Ascending aorta (tissue), 2 donors: ENCODE data around the gene C1orf52. TPM values are rescaled to one million over a fixed set of nuclear protein-coding genes. Genes with fewer than 3 reads are reported as not detected.

Experiments used
- DNase-seq, 2 donors: peaks; one replicate each; pipeline ENCODE4 v3.0.0-alpha.2; 2019; ENCODE audit warnings: low spot score in 2 of 2
- H3K27ac ChIP-seq, 2 donors: fragments of 200-600 bp; sonication (generic); one replicate each; pipeline ENCODE4 v1.5.1; 2016 to 2017; ENCODE audit warnings: mild to moderate bottlenecking in 1 of 2
- H3K27me3 ChIP-seq: fragments of 200-600 bp; sonication (generic); one replicate; pipeline ENCODE4 v1.5.1; 2017
- H3K36me3 ChIP-seq, 2 donors: fragments of 200-600 bp; sonication (generic); one replicate each; pipeline ENCODE4 v1.5.1; 2016
- H3K4me1 ChIP-seq, 2 donors: fragments of 200-600 bp; sonication (generic); one replicate each; pipeline ENCODE4 v1.5.1; 2016 to 2017; ENCODE audit warnings: mild to moderate bottlenecking in 1 of 2
- H3K4me3 ChIP-seq, 2 donors: fragments of 200-600 bp; sonication (generic); one replicate each; pipeline ENCODE4 v1.5.1; 2016 to 2017; ENCODE audit warnings: mild to moderate bottlenecking in 1 of 2
- H3K9me3 ChIP-seq, 2 donors: fragments of 200-600 bp; sonication (generic); one replicate each; pipeline ENCODE4 v1.5.1; 2016
- intact Hi-C: fragments of 100-400 bp; cut with DNase I; formaldehyde crosslinking; loops from one replicate; pipeline ENCODE4 v1.15.1; 2023
- total RNA-seq: library from RNA; depleted of rRNA; stranded (reverse); fragments of >200 nt; gene quantifications from one replicate; pipeline ENCODE4 v1.1.0, GENCODE V29; 2016
- TF ChIP-seq, protein P1 (sequence below), 3 experiments: fragments of 200-600 bp in 2 of 3; fragments of 450-650 bp in 1 of 3; sonication (generic) in 2 of 3; IDR thresholded peaks; one replicate each; pipeline ENCODE4 v1.5.1; 2016 to 2019; ENCODE audit warnings: antibody characterized with exemption in 3 of 3, mild to moderate bottlenecking in 1 of 3, moderate library complexity in 1 of 3

C1orf52 gene
- total RNA-seq, 1 donor from 2014 or later = 2.3 TPM

- Histone ChIP-seq H3K9me3 (no peaks in the 10 kb centered on the region), H3K4me3 (no peak overlapping the region), H3K27ac (no peak overlapping the region), H3K4me1 (peaks cover 10 to 26% of the 10 kb centered on the region in 2 donors), H3K27me3 (no peaks in the 10 kb centered on the region), H3K36me3 (no peaks in the 10 kb centered on the region)
- TF ChIP-seq, protein P1, sequence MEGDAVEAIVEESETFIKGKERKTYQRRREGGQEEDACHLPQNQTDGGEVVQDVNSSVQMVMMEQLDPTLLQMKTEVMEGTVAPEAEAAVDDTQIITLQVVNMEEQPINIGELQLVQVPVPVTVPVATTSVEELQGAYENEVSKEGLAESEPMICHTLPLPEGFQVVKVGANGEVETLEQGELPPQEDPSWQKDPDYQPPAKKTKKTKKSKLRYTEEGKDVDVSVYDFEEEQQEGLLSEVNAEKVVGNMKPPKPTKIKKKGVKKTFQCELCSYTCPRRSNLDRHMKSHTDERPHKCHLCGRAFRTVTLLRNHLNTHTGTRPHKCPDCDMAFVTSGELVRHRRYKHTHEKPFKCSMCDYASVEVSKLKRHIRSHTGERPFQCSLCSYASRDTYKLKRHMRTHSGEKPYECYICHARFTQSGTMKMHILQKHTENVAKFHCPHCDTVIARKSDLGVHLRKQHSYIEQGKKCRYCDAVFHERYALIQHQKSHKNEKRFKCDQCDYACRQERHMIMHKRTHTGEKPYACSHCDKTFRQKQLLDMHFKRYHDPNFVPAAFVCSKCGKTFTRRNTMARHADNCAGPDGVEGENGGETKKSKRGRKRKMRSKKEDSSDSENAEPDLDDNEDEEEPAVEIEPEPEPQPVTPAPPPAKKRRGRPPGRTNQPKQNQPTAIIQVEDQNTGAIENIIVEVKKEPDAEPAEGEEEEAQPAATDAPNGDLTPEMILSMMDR (IDR thresholded peaks at IDR 0.05) = no peak
- intact Hi-C loops = loop anchor here (5.0 kb wide), 2 partner anchors 412 to 592 kb away; partner anchors contain the start of gene ZNHIT6
- no peak for DNase-seq
These were observed 35.6 kb upstream of the C1orf52 start for GRCh38 chr1:85295006-85295431.

DNA sequence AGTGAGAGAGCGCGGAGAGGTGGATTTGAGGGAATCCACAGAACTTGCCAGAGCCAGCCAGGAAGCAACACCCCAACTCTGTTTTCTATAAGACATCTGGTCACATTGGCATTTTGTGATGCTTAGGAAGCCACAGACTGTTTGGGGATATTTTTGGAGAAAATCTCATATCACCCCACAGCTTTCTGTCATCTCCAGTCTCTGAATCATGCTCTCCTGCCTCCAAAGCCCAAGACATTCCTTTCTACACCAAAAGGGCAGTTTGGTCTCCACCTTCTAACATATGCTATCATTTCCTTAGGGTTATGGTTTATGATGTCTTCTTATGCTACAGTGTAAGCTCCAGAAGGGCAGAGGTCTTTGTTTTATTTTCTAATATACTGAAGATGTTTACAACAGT is 31.4 kb upstream of the C1orf52 start:
- no peaks in the 10 kb centered on the region for H3K4me1 ChIP-seq
- H3K27me3 ChIP-seq = no peaks in the 10 kb centered on the region
- H3K36me3 ChIP-seq = no peaks in the 10 kb centered on the region
- H3K9me3 ChIP-seq = no peaks in the 10 kb centered on the region
- no peak overlapping the region for H3K4me3 ChIP-seq
- H3K27ac ChIP-seq = no peak overlapping the region
- intact Hi-C loops = no loop called here
- DNase-seq = no peak
- TF ChIP-seq, protein P1 (IDR thresholded peaks at IDR 0.05) = no peak

- TF ChIP-seq, protein P1 (IDR thresholded peaks at IDR 0.05) = no peak
- no peaks in the 10 kb centered on the region for H3K4me1 ChIP-seq
- DNase-seq = no peak
- intact Hi-C loops = no loop called here
- H3K27ac ChIP-seq = no peak overlapping the region
- no peaks in the 10 kb centered on the region for H3K36me3 ChIP-seq
- no peaks in the 10 kb centered on the region for H3K9me3 ChIP-seq
- H3K4me3 ChIP-seq = no peak overlapping the region
- H3K27me3 ChIP-seq = no peaks in the 10 kb centered on the region
These were observed 30.4 kb upstream of the C1orf52 start for GRCh38 chr1:85289848-85290335.

- TF ChIP-seq, protein P1 (IDR thresholded peaks at IDR 0.05) = no peak
- no peaks in the 10 kb centered on the region for H3K27me3 ChIP-seq
- no peak overlapping the region for H3K4me3 ChIP-seq
- intact Hi-C loops = no loop called here
- no peaks in the 10 kb centered on the region for H3K36me3 ChIP-seq
- no peaks in the 10 kb centered on the region for H3K4me1 ChIP-seq
- H3K27ac ChIP-seq = no peak overlapping the region
- no peaks in the 10 kb centered on the region for H3K9me3 ChIP-seq
- DNase-seq = no peak
These were observed 29.9 kb upstream of the C1orf52 start for GRCh38 chr1:85289207-85289847.

DNA sequence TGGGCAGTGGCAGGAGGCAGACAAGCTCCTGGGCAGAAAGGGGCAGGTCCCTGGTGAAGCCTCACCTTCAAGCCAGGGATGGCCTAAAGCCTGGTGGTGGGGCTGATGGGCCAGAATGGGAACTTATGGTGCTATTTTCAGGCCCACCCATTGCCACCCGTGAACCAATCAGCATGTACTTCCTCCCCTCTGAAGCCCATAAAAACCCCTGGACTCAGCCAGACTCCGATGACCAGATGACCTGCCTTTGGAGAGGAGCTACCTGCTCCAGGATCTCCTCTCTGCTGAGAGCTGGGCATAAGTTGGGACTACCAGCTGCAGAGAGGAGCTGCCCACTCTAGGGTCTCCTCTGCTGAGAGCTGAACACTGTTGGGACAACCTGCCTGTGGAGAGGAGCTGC is 24.7 kb upstream of the C1orf52 start:
- H3K4me1 ChIP-seq = no peaks in the 10 kb centered on the region
- no peak overlapping the region for H3K27ac ChIP-seq
- no peaks in the 10 kb centered on the region for H3K36me3 ChIP-seq
- no peak overlapping the region for H3K4me3 ChIP-seq
- intact Hi-C loops = no loop called here
- H3K27me3 ChIP-seq = no peaks in the 10 kb centered on the region
- no peaks in the 10 kb centered on the region for H3K9me3 ChIP-seq
- no peak for DNase-seq
- TF ChIP-seq, protein P1 (IDR thresholded peaks at IDR 0.05) = no peak
